ENCODE results near the gene SNX9. TPM values are rescaled to one million over a fixed set of nuclear protein-coding genes. Genes with fewer than 3 reads are reported as not detected.

Gene SNX9
- polyA plus RNA-seq, 1 donor from 2014 or later = 7.0 TPM

DNA sequence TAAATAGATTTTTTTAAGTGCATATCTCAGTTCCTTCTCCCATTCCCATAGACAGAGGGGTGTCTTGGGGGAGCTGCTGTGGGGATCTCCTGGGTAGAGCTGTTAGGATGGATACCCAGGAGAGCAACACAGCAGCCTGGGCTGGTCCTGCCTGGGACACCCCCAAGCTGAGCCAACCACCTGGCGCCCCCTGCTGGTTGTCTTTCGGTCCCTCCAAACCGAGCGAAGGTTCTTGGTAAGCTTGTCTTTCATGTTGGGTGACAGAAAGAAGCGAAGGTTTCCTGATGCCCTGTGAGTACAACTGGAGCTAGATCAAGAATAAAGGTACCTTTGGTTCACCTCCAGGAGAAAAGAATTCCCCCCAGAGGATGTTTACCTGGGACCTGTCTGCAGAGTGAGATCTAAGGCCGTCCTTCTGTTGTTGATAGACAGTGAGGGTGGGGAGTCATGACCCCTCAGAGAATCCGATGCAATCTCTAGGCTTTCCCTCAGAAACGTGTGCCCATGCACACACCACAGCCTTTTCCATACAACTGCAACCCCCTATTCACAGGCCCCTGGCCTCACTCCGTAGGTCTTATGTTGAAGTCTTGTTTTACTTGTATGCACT is 50.8 kb downstream of the SNX9 start:
- Histone ChIP-seq H4K20me1 (ENCODE audit: insufficient read depth) (no peaks in the 10 kb centered on the region), H2AFZ (ENCODE audit: low read depth, low read length) (no peak overlapping the region), H3K27me3 (ENCODE audit: insufficient read depth, low read depth, low read length) (no peaks in the 10 kb centered on the region), H3K9ac (ENCODE audit: low read length) (no peak overlapping the region), H3K27ac (ENCODE audit: low read length) (no peak overlapping the region), H3K4me3 (ENCODE audit: low read length) (no peak overlapping the region), H3K4me2 (ENCODE audit: low read length) (no peak overlapping the region), H3K36me3 (ENCODE audit: insufficient read depth, low read length) (no peaks in the 10 kb centered on the region), H3K9me2 (ENCODE audit: insufficient read depth, low read length) (no peaks in the 10 kb centered on the region), H3K79me2 (replicated peaks; ENCODE audit: insufficient read depth, low read length) (no peaks in the 10 kb centered on the region), H3F3A (ENCODE audit: insufficient read depth, low read length, poor library complexity, severe bottlenecking) (no peaks in the 10 kb centered on the region), H3K9me3 (ENCODE audit: low read length) (no peaks in the 10 kb centered on the region)
- TF ChIP-seq, protein P1, sequence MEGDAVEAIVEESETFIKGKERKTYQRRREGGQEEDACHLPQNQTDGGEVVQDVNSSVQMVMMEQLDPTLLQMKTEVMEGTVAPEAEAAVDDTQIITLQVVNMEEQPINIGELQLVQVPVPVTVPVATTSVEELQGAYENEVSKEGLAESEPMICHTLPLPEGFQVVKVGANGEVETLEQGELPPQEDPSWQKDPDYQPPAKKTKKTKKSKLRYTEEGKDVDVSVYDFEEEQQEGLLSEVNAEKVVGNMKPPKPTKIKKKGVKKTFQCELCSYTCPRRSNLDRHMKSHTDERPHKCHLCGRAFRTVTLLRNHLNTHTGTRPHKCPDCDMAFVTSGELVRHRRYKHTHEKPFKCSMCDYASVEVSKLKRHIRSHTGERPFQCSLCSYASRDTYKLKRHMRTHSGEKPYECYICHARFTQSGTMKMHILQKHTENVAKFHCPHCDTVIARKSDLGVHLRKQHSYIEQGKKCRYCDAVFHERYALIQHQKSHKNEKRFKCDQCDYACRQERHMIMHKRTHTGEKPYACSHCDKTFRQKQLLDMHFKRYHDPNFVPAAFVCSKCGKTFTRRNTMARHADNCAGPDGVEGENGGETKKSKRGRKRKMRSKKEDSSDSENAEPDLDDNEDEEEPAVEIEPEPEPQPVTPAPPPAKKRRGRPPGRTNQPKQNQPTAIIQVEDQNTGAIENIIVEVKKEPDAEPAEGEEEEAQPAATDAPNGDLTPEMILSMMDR (IDR thresholded peaks at IDR 0.05; ENCODE audit: poor library complexity, severe bottlenecking) = peak; percentile 14
- no peak for TF ChIP-seq MXI1 (conservative IDR thresholded peaks at IDR 0.05; ENCODE audit: poor library complexity, severe bottlenecking)

DNA sequence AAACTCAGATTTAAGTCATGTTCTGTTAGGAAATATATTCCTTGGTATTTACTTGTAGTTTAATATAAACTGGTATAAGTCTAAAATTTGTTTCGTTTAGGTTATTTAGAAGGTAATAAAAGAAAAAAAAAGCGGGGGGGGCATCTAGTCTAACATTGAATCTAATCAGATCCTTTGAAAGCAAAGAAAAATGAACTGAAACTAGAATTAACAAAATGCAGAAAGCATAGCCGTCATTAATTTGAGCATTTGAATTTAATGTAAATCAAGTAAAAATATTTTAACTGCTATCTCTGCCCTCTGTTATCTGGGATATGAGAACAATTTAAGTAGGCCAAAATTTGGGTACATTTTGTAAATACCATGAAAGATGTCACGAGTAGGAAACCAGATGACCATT is 54.1 kb downstream of the SNX9 start:
- H3K9ac ChIP-seq (ENCODE audit: low read length) = no peak overlapping the region
- H4K20me1 ChIP-seq (ENCODE audit: insufficient read depth) = no peaks in the 10 kb centered on the region
- no peak for TF ChIP-seq TAF1 (IDR thresholded peaks at IDR 0.05; ENCODE audit: low read depth)
- H3K79me2 ChIP-seq (replicated peaks; ENCODE audit: insufficient read depth, low read length) = no peaks in the 10 kb centered on the region
- no peaks in the 10 kb centered on the region for H3K36me3 ChIP-seq (ENCODE audit: insufficient read depth, low read length)
- no peak overlapping the region for H3K27ac ChIP-seq (ENCODE audit: low read length)
- H3F3A ChIP-seq (ENCODE audit: insufficient read depth, low read length, poor library complexity, severe bottlenecking) = no peaks in the 10 kb centered on the region
- H3K9me3 ChIP-seq (ENCODE audit: low read length) = no peaks in the 10 kb centered on the region
- no peak overlapping the region for H2AFZ ChIP-seq (ENCODE audit: low read depth, low read length)
- H3K4me3 ChIP-seq (ENCODE audit: low read length) = no peak overlapping the region
- H3K27me3 ChIP-seq (ENCODE audit: insufficient read depth, low read depth, low read length) = no peaks in the 10 kb centered on the region
- H3K9me2 ChIP-seq (ENCODE audit: insufficient read depth, low read length) = no peaks in the 10 kb centered on the region
- H3K4me2 ChIP-seq (ENCODE audit: low read length) = no peak overlapping the region

DNA sequence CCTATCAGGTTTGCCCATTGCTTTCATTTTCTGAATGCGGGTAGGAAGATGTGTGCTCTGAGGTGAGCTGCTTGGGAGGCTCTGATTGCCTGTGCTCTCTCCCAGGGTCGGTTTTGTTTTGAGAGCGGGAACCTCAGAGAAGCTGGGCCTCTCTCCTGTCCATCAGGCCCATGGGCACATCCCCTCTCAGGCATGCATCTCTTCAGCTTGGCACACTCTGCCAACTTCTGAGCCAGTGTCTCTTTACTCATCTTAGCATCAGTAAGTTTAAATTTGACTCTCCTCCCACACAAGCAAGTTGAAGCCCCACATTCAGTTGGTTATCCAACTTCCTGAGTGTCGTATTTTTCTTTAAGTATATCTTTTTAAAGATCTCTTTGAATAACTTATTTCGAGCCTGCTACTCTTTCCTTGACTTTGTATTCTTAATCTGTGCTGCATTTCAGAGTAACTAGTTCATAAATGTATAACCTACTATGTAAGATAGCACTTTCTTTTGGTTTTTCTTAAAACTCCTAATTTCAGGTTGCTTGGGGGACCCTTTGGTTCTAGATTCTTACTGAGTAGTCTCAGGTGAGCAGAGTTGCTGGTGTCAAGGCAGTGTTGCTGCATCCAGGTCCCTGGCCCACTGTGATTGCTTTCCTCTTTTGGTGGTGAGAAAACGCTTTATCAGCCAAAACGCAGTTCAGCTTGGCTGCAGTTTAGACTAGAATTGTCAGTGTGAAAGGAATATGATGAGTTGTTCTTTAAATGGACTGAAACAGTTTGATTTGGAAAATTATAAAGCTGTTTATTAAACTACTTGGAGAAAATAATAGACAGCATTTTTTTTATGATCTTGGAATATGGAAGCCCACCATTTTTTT is 54.8 kb downstream of the SNX9 start:
- no peak overlapping the region for H3K9ac ChIP-seq (ENCODE audit: low read length)
- no peaks in the 10 kb centered on the region for H3K9me3 ChIP-seq (ENCODE audit: low read length)
- H3K27ac ChIP-seq (ENCODE audit: low read length) = no peak overlapping the region
- H3K4me2 ChIP-seq (ENCODE audit: low read length) = no peak overlapping the region
- H3K79me2 ChIP-seq (replicated peaks; ENCODE audit: insufficient read depth, low read length) = no peaks in the 10 kb centered on the region
- no peak overlapping the region for H3K4me3 ChIP-seq (ENCODE audit: low read length)
- H3K27me3 ChIP-seq (ENCODE audit: insufficient read depth, low read depth, low read length) = no peaks in the 10 kb centered on the region
- TF ChIP-seq EZH2 (IDR thresholded peaks at IDR 0.05; ENCODE audit: borderline replicate concordance, insufficient read depth, low read length, poor library complexity, severe bottlenecking) (no peak), RAD21 (conservative IDR thresholded peaks at IDR 0.05) (no peak), EP300 (conservative IDR thresholded peaks at IDR 0.05; ENCODE audit: poor library complexity, severe bottlenecking) (no peak), SMC3 (conservative IDR thresholded peaks at IDR 0.05; ENCODE audit: poor library complexity) (no peak), MXI1 (conservative IDR thresholded peaks at IDR 0.05; ENCODE audit: poor library complexity, severe bottlenecking) (no peak)
- TF ChIP-seq, protein P2, sequence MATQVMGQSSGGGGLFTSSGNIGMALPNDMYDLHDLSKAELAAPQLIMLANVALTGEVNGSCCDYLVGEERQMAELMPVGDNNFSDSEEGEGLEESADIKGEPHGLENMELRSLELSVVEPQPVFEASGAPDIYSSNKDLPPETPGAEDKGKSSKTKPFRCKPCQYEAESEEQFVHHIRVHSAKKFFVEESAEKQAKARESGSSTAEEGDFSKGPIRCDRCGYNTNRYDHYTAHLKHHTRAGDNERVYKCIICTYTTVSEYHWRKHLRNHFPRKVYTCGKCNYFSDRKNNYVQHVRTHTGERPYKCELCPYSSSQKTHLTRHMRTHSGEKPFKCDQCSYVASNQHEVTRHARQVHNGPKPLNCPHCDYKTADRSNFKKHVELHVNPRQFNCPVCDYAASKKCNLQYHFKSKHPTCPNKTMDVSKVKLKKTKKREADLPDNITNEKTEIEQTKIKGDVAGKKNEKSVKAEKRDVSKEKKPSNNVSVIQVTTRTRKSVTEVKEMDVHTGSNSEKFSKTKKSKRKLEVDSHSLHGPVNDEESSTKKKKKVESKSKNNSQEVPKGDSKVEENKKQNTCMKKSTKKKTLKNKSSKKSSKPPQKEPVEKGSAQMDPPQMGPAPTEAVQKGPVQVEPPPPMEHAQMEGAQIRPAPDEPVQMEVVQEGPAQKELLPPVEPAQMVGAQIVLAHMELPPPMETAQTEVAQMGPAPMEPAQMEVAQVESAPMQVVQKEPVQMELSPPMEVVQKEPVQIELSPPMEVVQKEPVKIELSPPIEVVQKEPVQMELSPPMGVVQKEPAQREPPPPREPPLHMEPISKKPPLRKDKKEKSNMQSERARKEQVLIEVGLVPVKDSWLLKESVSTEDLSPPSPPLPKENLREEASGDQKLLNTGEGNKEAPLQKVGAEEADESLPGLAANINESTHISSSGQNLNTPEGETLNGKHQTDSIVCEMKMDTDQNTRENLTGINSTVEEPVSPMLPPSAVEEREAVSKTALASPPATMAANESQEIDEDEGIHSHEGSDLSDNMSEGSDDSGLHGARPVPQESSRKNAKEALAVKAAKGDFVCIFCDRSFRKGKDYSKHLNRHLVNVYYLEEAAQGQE (IDR thresholded peaks at IDR 0.05; ENCODE audit: borderline replicate concordance) = no peak
- H3K9me2 ChIP-seq (ENCODE audit: insufficient read depth, low read length) = no peaks in the 10 kb centered on the region
- no peak overlapping the region for H2AFZ ChIP-seq (ENCODE audit: low read depth, low read length)
- no peaks in the 10 kb centered on the region for H3F3A ChIP-seq (ENCODE audit: insufficient read depth, low read length, poor library complexity, severe bottlenecking)
- H3K36me3 ChIP-seq (ENCODE audit: insufficient read depth, low read length) = no peaks in the 10 kb centered on the region
- no peaks in the 10 kb centered on the region for H4K20me1 ChIP-seq (ENCODE audit: insufficient read depth)

Data from neural cell (in vitro differentiated cells).